Esophagus squamous epithelium (tissue), 5 donors: ENCODE measurements around the gene PDZRN3. TPM values are rescaled to one million over a fixed set of nuclear protein-coding genes. Genes with fewer than 3 reads are reported as not detected.

Source experiments
- DNase-seq: peaks from one replicate; lab custom pipeline; 2025; lab: John Stamatoyannopoulos, UW
- H3K27ac ChIP-seq, 4 donors: fragments of 200-600 bp; sonication (generic); one replicate each; pipeline ENCODE4 v1.5.1; 2016 to 2019; ENCODE audit warnings: mild to moderate bottlenecking in 1 of 4
- H3K27me3 ChIP-seq, 4 donors: fragments of 200-600 bp; sonication (generic); 1 replicate in 3 of 4; 2 replicates in 1 of 4; pipeline versions ENCODE4 v1.5.1 to v1.6.0; 2017 to 2021; ENCODE audit warnings: antibody characterized with exemption in 1 of 4
- H3K36me3 ChIP-seq, 3 donors: fragments of 200-600 bp; sonication (generic); one replicate each; pipeline ENCODE4 v1.5.1; 2016 to 2019
- H3K4me1 ChIP-seq, 3 donors: fragments of 200-600 bp; sonication (generic); one replicate each; pipeline ENCODE4 v1.5.1; 2017 to 2019
- H3K4me3 ChIP-seq, 4 donors: fragments of 200-600 bp; sonication (generic); 1 replicate in 3 of 4; 2 replicates in 1 of 4; pipeline ENCODE4 v1.5.1; 2016 to 2019; ENCODE audit warnings: mild to moderate bottlenecking in 2 of 4, moderate library complexity in 1 of 4
- H3K9me3 ChIP-seq, 3 donors: fragments of 200-600 bp; sonication (generic); one replicate each; pipeline ENCODE4 v1.5.1; 2016 to 2019
- POLR2A ChIP-seq, 4 donors: fragments of 450-650 bp; IDR thresholded peaks; one replicate each; pipeline ENCODE4 v1.6.1; 2017; ENCODE audit warnings: antibody characterized with exemption in 4 of 4, mild to moderate bottlenecking in 4 of 4, moderate library complexity in 3 of 4
- whole genome bisulfite sequencing, 2 donors: methylation state at CpG; one replicate each; pipeline ENCODE4 v1.1.5; 2018; 5-methylcytosine and 5-hydroxymethylcytosine counted together
- intact Hi-C: fragments of 100-400 bp; cut with DNase I; formaldehyde crosslinking; loops from one replicate; pipeline ENCODE4 v1.15.0; 2022
- total RNA-seq, 4 donors: library from RNA; depleted of rRNA; stranded (reverse); fragments of >200 nt; gene quantifications; one replicate each; pipeline ENCODE4 v1.1.0, GENCODE V29; 2016
- TF ChIP-seq, protein P1 (sequence below), 6 experiments: fragments of 450-650 bp in 4 of 6; fragments of 200-600 bp in 2 of 6; sonication (generic) in 2 of 6; IDR thresholded peaks; one replicate each; pipeline ENCODE4 v1.5.1; 2016 to 2019; ENCODE audit warnings: antibody characterized with exemption in 6 of 6, mild to moderate bottlenecking in 4 of 6, moderate library complexity in 4 of 6
- donor health status: DM: yes; HTN: yes; CAD: no.

PDZRN3 gene
- total RNA-seq, 4 donors from 2014 or later, result 22.1 to 54.9 (median 38.9) TPM

DNA sequence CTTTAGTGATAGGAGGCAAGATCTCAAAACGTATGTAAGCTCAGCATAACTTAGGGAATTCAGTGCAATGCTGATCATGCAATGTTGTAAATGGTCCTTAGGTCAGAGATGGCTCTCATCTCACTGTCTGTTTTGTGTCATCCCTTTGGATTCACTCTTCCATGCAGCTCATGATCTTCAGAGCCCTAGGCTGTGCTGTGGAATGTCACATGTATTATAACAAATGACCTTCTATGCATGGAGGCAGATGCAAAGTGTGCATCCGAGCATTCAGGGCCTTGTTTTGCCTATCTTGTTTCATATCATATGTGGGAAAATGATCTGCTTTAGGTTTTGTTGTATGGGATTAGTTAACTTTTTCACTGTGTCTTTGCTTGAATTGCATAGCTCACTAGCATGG, 40.5 kb upstream of the PDZRN3 start:
- no peak overlapping the region for H3K4me3 ChIP-seq
- intact Hi-C loops, result no loop called here
- H3K4me1 ChIP-seq, result no peaks in the 10 kb centered on the region
- H3K36me3 ChIP-seq, result no peaks in the 10 kb centered on the region
- 78 to 81% methylated on average over 2 of the region's 2 CpGs for WGBS, 2 donors
- no peak for DNase-seq
- H3K9me3 ChIP-seq, result no peaks in the 10 kb centered on the region
- no peaks in the 10 kb centered on the region for H3K27me3 ChIP-seq
- no peak for TF ChIP-seq POLR2A (IDR thresholded peaks at IDR 0.05)
- TF ChIP-seq, protein P1, sequence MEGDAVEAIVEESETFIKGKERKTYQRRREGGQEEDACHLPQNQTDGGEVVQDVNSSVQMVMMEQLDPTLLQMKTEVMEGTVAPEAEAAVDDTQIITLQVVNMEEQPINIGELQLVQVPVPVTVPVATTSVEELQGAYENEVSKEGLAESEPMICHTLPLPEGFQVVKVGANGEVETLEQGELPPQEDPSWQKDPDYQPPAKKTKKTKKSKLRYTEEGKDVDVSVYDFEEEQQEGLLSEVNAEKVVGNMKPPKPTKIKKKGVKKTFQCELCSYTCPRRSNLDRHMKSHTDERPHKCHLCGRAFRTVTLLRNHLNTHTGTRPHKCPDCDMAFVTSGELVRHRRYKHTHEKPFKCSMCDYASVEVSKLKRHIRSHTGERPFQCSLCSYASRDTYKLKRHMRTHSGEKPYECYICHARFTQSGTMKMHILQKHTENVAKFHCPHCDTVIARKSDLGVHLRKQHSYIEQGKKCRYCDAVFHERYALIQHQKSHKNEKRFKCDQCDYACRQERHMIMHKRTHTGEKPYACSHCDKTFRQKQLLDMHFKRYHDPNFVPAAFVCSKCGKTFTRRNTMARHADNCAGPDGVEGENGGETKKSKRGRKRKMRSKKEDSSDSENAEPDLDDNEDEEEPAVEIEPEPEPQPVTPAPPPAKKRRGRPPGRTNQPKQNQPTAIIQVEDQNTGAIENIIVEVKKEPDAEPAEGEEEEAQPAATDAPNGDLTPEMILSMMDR (IDR thresholded peaks at IDR 0.05), result no peak
- no peak overlapping the region for H3K27ac ChIP-seq

DNA sequence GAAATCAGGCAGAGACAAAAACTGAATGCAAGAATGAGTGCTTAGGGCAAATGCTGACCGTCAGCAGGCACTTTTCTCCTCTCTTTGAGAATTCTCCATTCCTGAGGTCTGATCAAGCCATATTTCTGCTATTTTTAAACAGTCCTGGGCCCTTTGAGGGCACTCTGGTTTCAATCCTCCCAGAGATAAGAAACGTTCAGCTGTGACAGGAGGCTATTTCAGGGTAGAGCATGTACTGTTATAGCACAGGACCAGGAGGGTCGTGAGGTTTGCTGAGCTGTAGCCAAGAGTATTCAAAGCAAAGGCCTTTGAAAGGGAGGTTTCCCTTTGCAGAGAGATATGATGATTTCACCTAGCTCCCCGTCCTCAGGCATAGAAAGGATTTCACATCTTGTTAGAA, 39.6 kb upstream of the PDZRN3 start:
- intact Hi-C loops, result no loop called here

DNA sequence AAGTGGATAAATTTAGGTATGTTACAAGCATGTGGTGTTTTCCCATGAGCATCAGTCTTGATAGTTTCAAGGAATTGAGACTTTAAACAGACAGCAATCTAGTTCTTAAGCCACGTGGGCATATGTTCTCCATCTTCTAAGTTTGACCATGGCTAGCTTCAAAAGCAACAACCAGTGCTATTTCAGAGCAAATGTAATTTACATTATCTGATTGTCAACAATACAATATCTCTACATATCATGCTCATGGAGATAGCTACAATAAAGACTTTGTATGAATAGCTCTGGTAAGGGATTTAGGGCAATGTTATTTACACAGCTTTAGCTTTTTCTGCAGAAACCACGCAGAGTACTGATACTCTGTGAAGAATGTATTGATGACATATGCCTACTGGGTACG, 38.8 kb upstream of the PDZRN3 start:
- no peak for DNase-seq
- Histone ChIP-seq H3K4me1 (no peaks in the 10 kb centered on the region), H3K36me3 (no peaks in the 10 kb centered on the region), H3K27me3 (no peaks in the 10 kb centered on the region), H3K27ac (no peak overlapping the region), H3K4me3 (no peak overlapping the region), H3K9me3 (no peaks in the 10 kb centered on the region)
- WGBS, 2 donors, result 59 to 70% methylated on average over 3 of the region's 3 CpGs
- TF ChIP-seq, protein P1 (IDR thresholded peaks at IDR 0.05), result no peak
- no peak for TF ChIP-seq POLR2A (IDR thresholded peaks at IDR 0.05)
- intact Hi-C loops, result no loop called here

More for the DNA sequence above, 39.6 kb upstream of the PDZRN3 start:
- H3K27ac ChIP-seq, result no peak overlapping the region
- no peaks in the 10 kb centered on the region for H3K36me3 ChIP-seq
- H3K27me3 ChIP-seq, result no peaks in the 10 kb centered on the region
- no peak for DNase-seq
- TF ChIP-seq, protein P1 (IDR thresholded peaks at IDR 0.05), result no peak
- TF ChIP-seq POLR2A (IDR thresholded peaks at IDR 0.05), result no peak
- H3K4me3 ChIP-seq, result no peak overlapping the region
- 52 to 53% methylated on average over 4 of the region's 4 CpGs for WGBS, 2 donors
- H3K9me3 ChIP-seq, result no peaks in the 10 kb centered on the region
- no peaks in the 10 kb centered on the region for H3K4me1 ChIP-seq

DNA sequence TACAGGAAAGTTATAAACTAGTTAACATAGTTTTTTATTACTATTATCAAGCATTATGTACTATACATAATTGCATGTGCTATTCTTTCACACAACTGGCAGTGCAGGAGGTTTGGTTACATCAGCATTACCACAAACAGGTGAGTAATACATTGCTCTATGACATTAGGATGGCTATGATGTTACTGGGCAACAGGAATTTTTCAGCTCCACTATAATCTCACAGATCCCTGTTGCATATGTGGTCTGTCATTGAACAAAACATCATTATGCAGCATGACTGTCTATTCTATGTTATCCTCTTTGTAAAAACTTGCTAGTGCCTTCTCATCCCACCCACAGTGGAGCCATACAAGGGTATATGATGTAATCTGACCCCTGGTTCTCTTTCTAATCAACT, 36.5 kb upstream of the PDZRN3 start:
- Histone ChIP-seq H3K27ac (no peak overlapping the region), H3K27me3 (no peaks in the 10 kb centered on the region), H3K4me3 (no peak overlapping the region), H3K36me3 (no peaks in the 10 kb centered on the region), H3K9me3 (no peaks in the 10 kb centered on the region), H3K4me1 (no peaks in the 10 kb centered on the region)
- intact Hi-C loops, result no loop called here
- TF ChIP-seq, protein P1 (IDR thresholded peaks at IDR 0.05), result no peak
- TF ChIP-seq POLR2A (IDR thresholded peaks at IDR 0.05), result no peak
- no peak for DNase-seq

DNA sequence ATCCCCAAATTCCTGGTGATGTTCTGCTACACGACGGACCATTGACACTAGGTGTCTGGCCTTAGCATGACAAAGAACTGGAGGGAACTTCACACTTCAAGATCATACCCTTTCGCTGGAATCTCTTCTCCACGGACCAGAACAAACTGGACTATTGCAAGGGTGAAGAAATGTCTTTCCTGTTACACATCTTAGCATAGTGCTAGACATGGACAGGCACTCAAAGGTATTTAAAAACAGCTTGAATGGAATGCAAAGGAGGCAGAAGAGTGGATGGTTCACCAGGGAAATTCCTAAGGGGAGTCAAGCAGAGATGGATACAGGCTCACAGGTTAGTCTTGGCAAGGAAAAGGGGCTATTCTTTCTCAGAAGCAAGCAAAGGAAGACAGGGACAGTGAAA, 33.5 kb upstream of the PDZRN3 start:
- no peaks in the 10 kb centered on the region for H3K4me1 ChIP-seq
- DNase-seq, result no peak
- no peaks in the 10 kb centered on the region for H3K27me3 ChIP-seq
- intact Hi-C loops, result no loop called here
- H3K36me3 ChIP-seq, result no peaks in the 10 kb centered on the region
- TF ChIP-seq, protein P1 (IDR thresholded peaks at IDR 0.05), result no peak
- TF ChIP-seq POLR2A (IDR thresholded peaks at IDR 0.05), result no peak
- H3K9me3 ChIP-seq, result no peaks in the 10 kb centered on the region
- WGBS, 2 donors, result 60 to 64% methylated on average over 4 of the region's 4 CpGs
- H3K4me3 ChIP-seq, result no peak overlapping the region
- no peak overlapping the region for H3K27ac ChIP-seq
